IMR-90 (cell line): ENCODE measurements around the gene GPR35.
A peak's percentile ranks its signal among the peaks of the same experiment; 100 is the strongest.

Experiments
- CTCF ChIP-seq: conservative IDR thresholded peaks from 2 replicates; pipeline ENCODE4 v1.5.1; 2012; ENCODE audit warnings: mild to moderate bottlenecking, low read depth, low read length, improper control_type of control experiment
- NFE2L2 ChIP-seq: fragments of 150-350 bp; IDR thresholded peaks from 2 replicates; pipeline ENCODE4 v1.6.1; 2016; ENCODE audit warnings: low read depth, mild to moderate bottlenecking, low read length
- POLR2A ChIP-seq: IDR thresholded peaks from 2 replicates; pipeline ENCODE4 v1.6.1; 2012; ENCODE audit warnings: mild to moderate bottlenecking, low read depth, low read length
- RFX5 ChIP-seq: IDR thresholded peaks from 2 replicates; pipeline ENCODE4 v1.8.0; 2012; ENCODE audit warnings: low read depth, mild to moderate bottlenecking, low read length, moderate library complexity
- SMC3 ChIP-seq: fragments of 150-350 bp; IDR thresholded peaks from 2 replicates; pipeline ENCODE4 v1.6.1; 2016; ENCODE audit warnings: low read depth, mild to moderate bottlenecking, antibody characterized with exemption, low read length, moderate library complexity

GRCh38 chr2:240640939-240641338, 15.7 kb downstream of the GPR35 start:
- TF ChIP-seq CTCF, result peak; percentile 35; the same call in 1 of the 2 replicates
- TF ChIP-seq POLR2A, result no peak
- peak; percentile 16; the same call in 1 of the 2 replicates for TF ChIP-seq SMC3
- no peak for TF ChIP-seq RFX5
- no peak for TF ChIP-seq NFE2L2
